ENCODE results near the gene CLDN18. TPM values are rescaled to one million over a fixed set of nuclear protein-coding genes. Genes with fewer than 3 reads are reported as not detected.

Gene CLDN18
- total and polyA plus RNA-seq, 2 experiments from 2014 or later = 0.19 TPM; not detected in 1

- Histone ChIP-seq H3K4me1 (ENCODE audit: insufficient read depth) (peaks cover 18% of the 10 kb centered on the region), H2AFZ (no peak overlapping the region), H3K36me3 (ENCODE audit: insufficient read depth) (no peaks in the 10 kb centered on the region), H3K9me2 (ENCODE audit: insufficient read depth) (peaks cover 8% of the 10 kb centered on the region), H3K4me3 (no peak overlapping the region), H3K79me2 (replicated peaks; ENCODE audit: insufficient read depth) (no peaks in the 10 kb centered on the region), H3F3A (replicated peaks; ENCODE audit: low read depth) (no peaks in the 10 kb centered on the region), H3K4me2 (0 out of 2 replicates have a peak overlapping the region, but pooled peaks have one; percentile 43), H4K20me1 (replicated peaks; ENCODE audit: insufficient read depth) (peaks cover 3% of the 10 kb centered on the region; the same call in 1 of the 2 replicates), H3K27ac (ENCODE audit: low read depth) (peak overlapping the region; percentile 77; the same call in 1 of the 2 replicates), H3K27me3 (ENCODE audit: insufficient read depth) (no peaks in the 10 kb centered on the region)
- ATAC-seq = peak; percentile 32; the same call in 2 of the 3 replicates
- Mint-ChIP-seq H3K27me3 (ENCODE audit: insufficient read depth, low read depth, poor library complexity) (no peaks in the 10 kb centered on the region), H3K4me3 (no peak overlapping the region), H3K27ac (no peak overlapping the region), H3K4me1 (peaks cover 17% of the 10 kb centered on the region), H3K9me3 (no peaks in the 10 kb centered on the region; the same call in 2 of the 3 replicates), H3K36me3 (ENCODE audit: low read depth) (peaks cover 2% of the 10 kb centered on the region; the same call in 1 of the 3 replicates)
- 0 out of 2 replicates have a peak, but pooled peaks have one; percentile 13 for TF ChIP-seq ZNF462 (CRISPR knock-in tag; IDR thresholded peaks at IDR 0.05)
- no peak for TF ChIP-seq JUNB (IDR thresholded peaks at IDR 0.05; ENCODE audit: unreplicated experiment)
- DNase-seq (ENCODE audit: low spot score) = no peak
Measured at GRCh38 chr3:138047596-138048158, 37.7 kb downstream of the CLDN18 start.

GRCh38 chr3:138049157-138049919 lies 39.4 kb downstream of the CLDN18 start:
- Mint-ChIP-seq H3K36me3 (ENCODE audit: low read depth) (peaks cover 2% of the 10 kb centered on the region; the same call in 1 of the 3 replicates), H3K4me3 (no peak overlapping the region), H3K4me1 (peaks cover 17% of the 10 kb centered on the region), H3K27ac (no peak overlapping the region), H3K9me3 (no peaks in the 10 kb centered on the region; the same call in 2 of the 3 replicates), H3K27me3 (ENCODE audit: insufficient read depth, low read depth, poor library complexity) (no peaks in the 10 kb centered on the region)
- H3K4me1 ChIP-seq (ENCODE audit: insufficient read depth) = peaks cover 18% of the 10 kb centered on the region
- no peak overlapping the region for H3K27ac ChIP-seq (ENCODE audit: low read depth)
- ATAC-seq (peak; percentile 62), DNase-seq (ENCODE audit: low spot score) (peak; percentile 34)
- H3K36me3 ChIP-seq (ENCODE audit: insufficient read depth) = no peaks in the 10 kb centered on the region
- H3K9me2 ChIP-seq (ENCODE audit: insufficient read depth) = no peaks in the 10 kb centered on the region; the same call in 1 of the 2 replicates
- no peak overlapping the region for H2AFZ ChIP-seq
- H4K20me1 ChIP-seq (replicated peaks; ENCODE audit: insufficient read depth) = peaks cover 3% of the 10 kb centered on the region; the same call in 1 of the 2 replicates
- no peaks in the 10 kb centered on the region for H3K79me2 ChIP-seq (replicated peaks; ENCODE audit: insufficient read depth)
- no peaks in the 10 kb centered on the region for H3F3A ChIP-seq (replicated peaks; ENCODE audit: low read depth)
- no peak overlapping the region for H3K4me3 ChIP-seq
- no peak overlapping the region for H3K4me2 ChIP-seq
- no peaks in the 10 kb centered on the region for H3K27me3 ChIP-seq (ENCODE audit: insufficient read depth)
- no peak for TF ChIP-seq ZNF462 (CRISPR knock-in tag; IDR thresholded peaks at IDR 0.05)
